ENCODE data around the gene CORO7. TPM values are rescaled to one million over a fixed set of nuclear protein-coding genes. Genes with fewer than 3 reads are reported as not detected.
A peak's percentile ranks its signal among the peaks of the same experiment; 100 is the strongest.

The CORO7 gene
- total RNA-seq, 1 donor from 2014 or later = 30.9 TPM

GRCh38 chr16:4322121-4323052 is 94.0 kb downstream of the CORO7 start:
- no peak for TF ChIP-seq POLR2AphosphoS5 (IDR thresholded peaks at IDR 0.05; ENCODE audit: insufficient read depth in 1 of 2, low read depth in 1 of 2)
- TF ChIP-seq POLR2A (IDR thresholded peaks at IDR 0.05) = no peak
- no peak for TF ChIP-seq CTCF (IDR thresholded peaks at IDR 0.05)
- no peaks in the 10 kb centered on the region for H3K9me3 ChIP-seq
- intact Hi-C loops (cut with DNase I) = no loop called here
- H3K4me3 ChIP-seq = no peak overlapping the region
- no peaks in the 10 kb centered on the region for H3K36me3 ChIP-seq
- H3K4me1 ChIP-seq = peaks cover 91% of the 10 kb centered on the region
- H3K27me3 ChIP-seq = no peaks in the 10 kb centered on the region
- DNase-seq (ENCODE audit: extremely low spot score in 2 of 2) = no peak
- peak overlapping the region; percentile 88 for H3K27ac ChIP-seq

- DNase-seq (ENCODE audit: extremely low spot score in 2 of 2) = no peak
- H3K27me3 ChIP-seq = no peaks in the 10 kb centered on the region
- intact Hi-C loops (cut with DNase I) = no loop called here
- peak overlapping the region; percentile 85 for H3K27ac ChIP-seq
- peaks cover 92% of the 10 kb centered on the region for H3K4me1 ChIP-seq
- no peak overlapping the region for H3K4me3 ChIP-seq
- H3K36me3 ChIP-seq = no peaks in the 10 kb centered on the region
- TF ChIP-seq CTCF (IDR thresholded peaks at IDR 0.05) = no peak
- H3K9me3 ChIP-seq = no peaks in the 10 kb centered on the region
Observed at GRCh38 chr16:4321286-4322120, 94.9 kb downstream of the CORO7 start.

DNA sequence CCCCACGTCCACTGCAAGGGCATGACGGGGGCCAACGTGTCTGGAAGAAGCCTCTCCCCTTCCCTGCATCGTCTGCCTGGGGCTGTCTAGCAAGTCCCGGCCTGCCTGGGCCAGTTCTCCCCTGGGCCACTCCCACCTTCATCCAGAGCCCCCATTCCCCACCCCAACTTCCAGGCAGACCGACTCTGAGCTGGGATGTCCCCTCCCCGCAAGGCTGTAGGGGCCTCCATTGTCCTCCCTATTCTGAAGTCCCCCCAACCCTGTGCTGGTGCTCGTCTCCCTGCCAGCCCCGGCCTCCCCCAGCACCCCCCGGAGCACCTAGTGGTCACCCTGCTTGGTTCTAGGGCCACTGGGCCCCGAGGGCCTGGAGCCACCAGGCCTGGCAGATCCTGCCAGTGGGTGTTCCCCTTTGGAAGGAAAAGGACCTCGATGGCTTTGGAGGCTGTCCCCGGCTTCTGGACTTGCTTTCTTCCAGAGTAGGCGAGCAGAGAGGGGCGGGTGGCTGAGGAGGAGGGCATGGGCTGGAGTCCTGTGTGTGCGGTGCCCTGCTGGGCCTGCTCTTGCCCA is 95.7 kb downstream of the CORO7 start:
- Histone ChIP-seq H3K4me1 (peaks cover 93% of the 10 kb centered on the region), H3K9me3 (no peaks in the 10 kb centered on the region), H3K36me3 (no peaks in the 10 kb centered on the region), H3K4me3 (peak overlapping the region; percentile 30 to 36), H3K27me3 (no peaks in the 10 kb centered on the region), H3K27ac (peak overlapping the region; percentile 85)
- intact Hi-C loops (cut with DNase I) = no loop called here
- no peak for DNase-seq (ENCODE audit: extremely low spot score in 2 of 2)
- TF ChIP-seq POLR2AphosphoS5 (IDR thresholded peaks at IDR 0.05; ENCODE audit: insufficient read depth in 1 of 2, low read depth in 1 of 2) (no peak), CTCF (IDR thresholded peaks at IDR 0.05) (no peak), POLR2A (IDR thresholded peaks at IDR 0.05) (no peak)

DNA sequence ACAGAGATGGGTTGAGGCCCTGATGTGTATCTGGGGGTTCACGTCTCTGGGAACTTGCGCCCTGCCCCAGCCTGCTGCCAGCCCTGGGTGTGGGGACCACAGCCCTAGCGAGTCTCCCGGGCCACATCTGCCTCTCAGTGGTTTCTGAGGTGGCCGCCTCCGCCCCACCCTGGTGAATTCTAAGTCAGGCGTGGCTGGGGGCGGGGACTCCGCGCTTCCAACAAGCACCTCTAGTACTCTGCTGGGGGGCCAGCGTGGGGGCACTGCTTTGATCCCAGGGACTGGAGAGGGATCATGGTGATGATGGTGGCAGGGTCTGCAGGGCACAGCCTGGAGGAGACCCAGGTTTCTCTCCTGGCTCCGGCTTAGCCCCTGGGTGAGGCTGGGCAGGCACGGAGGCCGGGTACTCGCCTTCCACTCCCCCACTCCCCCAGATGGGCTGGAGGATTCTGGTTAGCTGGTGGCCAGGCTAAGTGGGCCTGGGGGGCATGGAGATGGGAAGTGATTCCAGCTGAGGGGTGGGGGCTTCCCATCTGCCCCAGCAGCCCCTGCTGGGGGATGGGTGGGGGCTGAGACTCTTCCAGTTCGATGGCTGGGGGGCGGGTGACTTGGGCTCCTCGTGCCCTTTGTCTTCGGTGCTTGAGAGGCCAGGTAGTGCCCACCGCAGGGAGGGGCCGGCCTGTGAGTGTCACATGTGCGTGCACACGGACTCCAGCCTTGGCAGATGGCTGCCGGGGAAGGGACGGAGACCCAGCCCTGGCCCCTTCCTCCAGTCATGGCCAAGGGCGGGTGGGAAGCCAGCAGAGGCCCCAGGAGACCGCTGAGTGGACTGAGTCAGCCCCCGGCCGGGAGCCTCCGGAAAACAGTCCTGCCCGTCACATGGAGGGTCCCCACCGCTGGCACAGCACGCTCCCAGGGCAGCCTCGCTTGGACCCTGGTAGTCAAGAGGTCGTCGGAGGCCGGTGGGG is 96.7 kb downstream of the CORO7 start:
- Histone ChIP-seq H3K27me3 (no peaks in the 10 kb centered on the region), H3K4me3 (peak overlapping the region; percentile 30 to 36), H3K4me1 (peaks cover 90% of the 10 kb centered on the region), H3K36me3 (no peaks in the 10 kb centered on the region), H3K27ac (peak overlapping the region; percentile 85), H3K9me3 (no peaks in the 10 kb centered on the region)
- DNase-seq (ENCODE audit: extremely low spot score in 2 of 2) = no peak
- intact Hi-C loops (cut with DNase I) = loop anchor here (5.0 kb wide), 1 partner anchor 47 kb away; the partner anchor contains the start of gene TFAP4
- TF ChIP-seq CTCF (IDR thresholded peaks at IDR 0.05) = no peak
- no peak for TF ChIP-seq POLR2AphosphoS5 (IDR thresholded peaks at IDR 0.05; ENCODE audit: insufficient read depth in 1 of 2, low read depth in 1 of 2)
- TF ChIP-seq POLR2A (IDR thresholded peaks at IDR 0.05) = no peak

All from vagina (tissue), 2 donors.